GM21825 (cell line): ENCODE data around the gene OR52N1.

ENCODE experiments used
- ATAC-seq: cut with Tn5 transposase; IDR thresholded peaks from one replicate; pipeline ENCODE4 v1.9.1; 2021; ENCODE audit warnings: mild to moderate bottlenecking, moderate library complexity; ENCODE audit not compliant: unreplicated experiment

The OR52N1 gene

GRCh38 chr11:5791165-5791564 is at the start of gene OR52N1:
TSS of gene OR52N1 (minus strand) at chr11:5791265. CDS start at chr11:5788816, 2,449 bp downstream.
- ATAC-seq = no peak

- ATAC-seq = no peak
These were observed 46.6 kb upstream of the OR52N1 start for GRCh38 chr11:5837695-5838094.

GRCh38 chr11:5833446-5833845 is 42.4 kb upstream of the OR52N1 start:
- no peak for ATAC-seq

- ATAC-seq = no peak
These were observed 40.2 kb upstream of the OR52N1 start for GRCh38 chr11:5831196-5831829.

GRCh38 chr11:5818245-5818886 is 27.3 kb upstream of the OR52N1 start:
- peak; percentile 43 for ATAC-seq

GRCh38 chr11:5815534-5815933 is 24.5 kb upstream of the OR52N1 start:
- ATAC-seq = no peak

GRCh38 chr11:5809905-5810795 is 19.1 kb upstream of the OR52N1 start:
- ATAC-seq = no peak

- ATAC-seq = peak; percentile 25
These were observed 18.1 kb upstream of the OR52N1 start for GRCh38 chr11:5809122-5809519.

- ATAC-seq = peak; percentile 85
These were observed 17.5 kb upstream of the OR52N1 start, which contains the start of gene OR52N2 for GRCh38 chr11:5808500-5809121. TSS of gene OR52N2 (plus strand) at chr11:5808924. CDS start at chr11:5820336, 11,412 bp downstream.

GRCh38 chr11:5807580-5807979 is 16.5 kb upstream of the OR52N1 start:
- no peak for ATAC-seq

- ATAC-seq = no peak
These were observed 12.9 kb upstream of the OR52N1 start for GRCh38 chr11:5803982-5804381.

GRCh38 chr11:5796541-5796940 is 5.5 kb upstream of the OR52N1 start:
- ATAC-seq = no peak

GRCh38 chr11:5783255-5783654 is 7.8 kb downstream of the OR52N1 start, which contains the start of gene OR52N5:
TSS of gene OR52N5 (minus strand) at chr11:5783355. CDS start at chr11:5778634, 4,721 bp downstream.
- ATAC-seq = no peak

GRCh38 chr11:5767056-5767455 is 24.0 kb downstream of the OR52N1 start:
- no peak for ATAC-seq

- no peak for ATAC-seq
These were observed 37.1 kb downstream of the OR52N1 start, which contains the start of gene OR52N4 for GRCh38 chr11:5753943-5754342. TSS of gene OR52N4 (plus strand) at chr11:5754243. CDS start at chr11:5754741, 498 bp downstream.

GRCh38 chr11:5749836-5750235 is 41.2 kb downstream of the OR52N1 start:
- ATAC-seq = no peak

GRCh38 chr11:5746614-5747013 is 44.5 kb downstream of the OR52N1 start:
- ATAC-seq = no peak

- no peak for ATAC-seq
These were observed 52.6 kb downstream of the OR52N1 start for GRCh38 chr11:5738431-5738830.

GRCh38 chr11:5737670-5738392 is 53.2 kb downstream of the OR52N1 start:
- no peak for ATAC-seq

- no peak for ATAC-seq
These were observed 54.0 kb downstream of the OR52N1 start for GRCh38 chr11:5737091-5737490.
